HTERT RPE-1 (cell line): ENCODE measurements around the gene RAB36.

Experiments
- in situ Hi-C: fragments of 300-500 bp; cut with MboI; formaldehyde crosslinking; loops from 4 replicates; pipeline ENCODE4 v1.14.3; 2020; ENCODE audit warnings: low sequenced_read_pairs

RAB36 gene

GRCh38 chr22:23120415-23120899, 24.8 kb upstream of the RAB36 start:
- in situ Hi-C loops: no loop called here

- in situ Hi-C loops: no loop called here
Observed at GRCh38 chr22:23121000-23121421, 24.3 kb upstream of the RAB36 start.

GRCh38 chr22:23121424-23121823, 23.9 kb upstream of the RAB36 start:
- in situ Hi-C loops: no loop called here

DNA sequence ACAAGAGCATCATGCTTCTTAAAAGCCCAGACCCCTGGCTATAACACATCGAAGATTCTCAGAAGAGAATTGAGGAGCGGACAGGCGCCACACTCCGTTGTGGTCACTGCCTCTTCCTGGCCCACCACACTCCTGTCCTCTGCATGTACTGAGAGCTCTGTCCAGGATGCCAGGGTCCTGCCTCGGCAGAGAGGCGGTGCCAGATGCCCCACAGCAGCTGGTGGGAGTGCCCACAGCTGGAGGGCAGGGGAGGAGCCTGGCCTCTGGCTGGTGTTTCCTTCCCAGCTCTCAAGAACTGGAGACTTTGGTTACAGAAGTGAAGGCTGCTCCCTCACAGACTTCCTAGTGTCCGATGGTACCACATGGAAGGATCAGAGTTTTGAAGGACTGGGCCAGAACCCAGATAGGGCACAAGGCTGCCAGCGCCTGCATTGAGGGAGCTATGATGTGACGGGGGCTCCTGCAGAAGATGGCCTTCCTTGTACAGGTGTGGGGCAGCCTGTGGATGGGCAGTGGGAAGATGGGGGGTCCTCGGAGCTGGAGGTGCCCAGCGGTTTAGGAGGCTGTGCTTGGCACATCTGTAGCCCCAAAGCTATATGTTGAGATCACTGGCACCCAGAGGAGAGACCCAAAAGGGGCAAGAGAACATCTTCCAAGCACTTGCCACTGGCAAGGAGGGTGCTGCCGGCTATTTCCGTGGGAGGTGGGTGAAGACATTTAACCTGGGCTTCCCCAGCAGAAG, 22.9 kb upstream of the RAB36 start:
- in situ Hi-C loops: no loop called here

DNA sequence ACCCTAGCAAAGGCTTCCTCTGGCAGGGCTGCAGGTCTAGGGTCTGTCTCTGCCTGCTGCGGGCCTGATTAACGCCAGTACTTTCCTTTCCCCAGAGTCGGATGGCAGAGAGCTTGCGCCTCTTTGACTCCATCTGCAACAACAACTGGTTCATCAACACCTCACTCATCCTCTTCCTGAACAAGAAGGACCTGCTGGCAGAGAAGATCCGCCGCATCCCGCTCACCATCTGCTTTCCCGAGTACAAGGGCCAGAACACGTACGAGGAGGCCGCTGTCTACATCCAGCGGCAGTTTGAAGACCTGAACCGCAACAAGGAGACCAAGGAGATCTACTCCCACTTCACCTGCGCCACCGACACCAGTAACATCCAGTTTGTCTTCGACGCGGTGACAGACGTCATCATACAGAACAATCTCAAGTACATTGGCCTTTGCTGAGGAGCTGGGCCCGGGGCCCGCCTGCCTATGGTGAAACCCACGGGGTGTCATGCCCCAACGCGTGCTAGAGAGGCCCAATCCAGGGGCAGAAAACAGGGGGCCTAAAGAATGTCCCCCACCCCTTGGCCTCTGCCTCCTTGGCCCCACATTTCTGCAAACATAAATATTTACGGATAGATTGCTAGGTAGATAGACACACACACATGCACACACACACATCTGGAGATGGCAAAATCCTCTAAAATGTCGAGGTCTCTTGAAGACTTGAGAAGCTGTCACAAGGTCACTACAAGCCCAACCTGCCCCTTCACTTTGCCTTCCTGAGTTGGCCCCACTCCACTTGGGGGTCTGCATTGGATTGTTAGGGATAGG, 22.1 kb upstream of the RAB36 start:
- in situ Hi-C loops: no loop called here

- in situ Hi-C loops: no loop called here
Observed at GRCh38 chr22:23123804-23124254, 21.4 kb upstream of the RAB36 start.

DNA sequence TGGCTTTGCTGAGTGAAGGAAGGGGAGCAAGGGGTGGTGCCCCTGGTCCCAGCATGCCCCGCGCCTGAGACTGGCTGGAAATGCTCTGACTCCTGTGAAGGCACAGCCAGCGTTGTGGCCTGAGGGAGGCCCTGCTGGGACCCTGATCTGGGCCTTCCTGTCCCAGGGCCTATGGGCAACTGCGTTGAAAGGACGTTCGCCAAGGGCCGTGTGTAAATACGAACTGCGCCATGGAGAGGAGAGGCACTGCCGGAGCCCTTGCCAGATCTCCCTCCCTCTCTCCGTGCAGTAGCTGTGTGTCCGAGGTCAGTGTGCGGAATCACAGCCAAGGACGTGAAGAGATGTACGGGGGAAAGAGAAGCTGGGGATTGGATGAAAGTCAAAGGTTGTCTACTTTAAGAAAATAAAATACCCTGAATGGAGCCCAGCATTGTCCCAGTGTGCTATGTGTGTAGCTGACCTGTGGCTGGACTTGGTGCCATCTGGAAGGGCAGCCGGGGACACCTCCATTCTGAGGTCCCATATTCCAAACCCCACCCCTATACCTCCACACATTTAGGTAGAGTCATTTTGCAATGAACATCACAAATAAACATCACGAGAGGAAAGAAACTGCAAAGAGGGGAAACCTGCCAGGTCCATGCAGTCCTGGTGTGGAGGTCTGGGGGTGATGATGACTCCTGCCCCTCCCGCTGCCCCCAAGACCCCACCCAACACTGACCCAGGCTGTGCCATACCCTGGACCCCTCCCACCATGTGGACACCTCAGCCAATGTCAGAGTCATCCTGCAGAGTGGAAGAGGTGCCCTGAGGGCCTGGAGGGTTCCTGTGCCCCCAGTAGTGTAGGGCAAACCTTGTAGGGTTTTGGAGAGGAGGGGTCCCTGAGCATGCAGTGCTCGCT, 20.4 kb upstream of the RAB36 start:
- in situ Hi-C loops: no loop called here

DNA sequence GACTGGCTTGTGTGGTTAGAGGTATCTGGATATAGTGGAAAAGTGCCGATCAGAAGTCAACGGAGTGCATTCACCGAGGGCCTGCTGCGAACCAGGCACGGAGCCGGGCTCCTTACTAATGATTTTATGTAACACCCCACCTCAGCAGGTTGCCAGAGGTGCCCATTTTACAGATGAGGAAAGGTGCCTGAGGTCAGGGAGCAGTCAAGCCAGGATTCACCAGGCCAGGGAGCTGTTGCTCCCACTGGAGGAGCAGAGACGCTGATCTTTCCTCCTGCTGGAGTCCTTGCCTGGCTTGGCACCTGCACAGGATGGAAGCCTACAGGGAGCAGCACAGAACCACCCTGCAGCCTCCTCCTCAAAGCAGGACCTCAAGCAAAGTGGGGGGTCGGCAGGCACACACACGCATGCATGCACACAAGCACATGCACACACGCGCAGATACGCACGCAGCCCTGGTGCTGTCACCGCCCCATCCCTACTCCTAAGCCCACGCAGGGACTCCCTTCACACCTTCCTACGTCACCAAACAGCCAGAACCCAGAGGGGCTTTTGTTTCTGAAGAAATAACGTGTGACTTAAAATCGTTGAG, 19.7 kb upstream of the RAB36 start:
- in situ Hi-C loops: no loop called here

GRCh38 chr22:23126165-23127054, 18.9 kb upstream of the RAB36 start:
- in situ Hi-C loops: no loop called here

DNA sequence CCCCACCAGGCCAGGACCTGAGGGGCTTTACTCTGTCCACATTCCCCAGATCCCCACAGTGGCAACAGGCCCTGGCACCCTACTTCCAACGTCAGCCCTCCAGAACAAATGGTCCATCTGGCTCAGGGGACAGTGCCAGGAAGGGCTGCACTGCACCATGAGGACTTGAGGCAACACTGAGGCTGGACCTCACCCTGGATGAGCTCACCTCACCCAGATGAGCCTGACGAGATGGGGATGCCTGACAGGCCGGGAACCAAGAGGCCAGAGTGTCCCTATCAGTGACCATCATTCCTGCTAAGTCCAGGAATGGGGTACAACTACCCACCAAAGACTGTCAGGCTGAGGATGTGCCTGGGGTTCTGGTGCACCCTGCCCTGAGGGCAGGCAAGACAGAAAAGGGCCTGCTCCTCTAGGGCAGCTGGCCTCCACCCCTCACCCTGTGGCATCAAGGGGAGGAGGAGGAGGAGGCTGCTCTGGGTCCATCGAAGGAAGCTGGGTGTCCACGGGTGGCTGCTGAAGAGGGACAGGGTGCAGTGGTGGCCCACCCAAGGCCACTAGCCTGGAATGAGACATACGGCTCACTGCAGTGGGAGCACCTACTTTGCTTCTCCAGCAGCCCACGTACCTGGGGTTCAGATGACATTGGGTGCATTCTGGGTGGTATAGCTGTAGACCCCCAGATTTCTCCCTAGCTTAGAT, 18.1 kb upstream of the RAB36 start:
- in situ Hi-C loops: no loop called here

GRCh38 chr22:23127788-23128187, 17.5 kb upstream of the RAB36 start:
- in situ Hi-C loops: no loop called here

- in situ Hi-C loops: no loop called here
Observed at GRCh38 chr22:23128269-23129108, 16.8 kb upstream of the RAB36 start.

DNA sequence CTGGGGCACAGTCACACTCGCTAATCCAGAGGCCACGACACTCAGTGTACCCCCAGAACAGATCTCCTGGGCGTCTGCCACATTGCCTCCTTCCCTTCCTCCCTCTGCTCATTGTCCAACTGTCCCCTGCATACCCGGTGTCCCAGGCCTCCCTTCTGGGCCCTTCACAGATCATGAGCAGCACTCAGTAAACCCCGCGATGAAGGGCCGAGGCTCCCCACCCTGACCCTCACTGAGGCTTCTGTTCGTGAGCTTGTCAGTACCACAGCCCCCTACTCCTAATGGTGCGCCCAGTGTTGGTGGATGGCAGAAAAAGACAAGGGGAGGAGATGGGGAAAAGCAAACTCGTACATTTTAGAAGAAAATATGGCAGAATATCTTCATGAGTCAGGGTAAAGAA, 16.1 kb upstream of the RAB36 start:
- in situ Hi-C loops: no loop called here

GRCh38 chr22:23130697-23131096, 14.6 kb upstream of the RAB36 start:
- in situ Hi-C loops: no loop called here

GRCh38 chr22:23131931-23132330, 13.3 kb upstream of the RAB36 start:
- in situ Hi-C loops: no loop called here

- in situ Hi-C loops: no loop called here
Observed at GRCh38 chr22:23132376-23133091, 12.7 kb upstream of the RAB36 start.

GRCh38 chr22:23133922-23134321, 11.4 kb upstream of the RAB36 start:
- in situ Hi-C loops: no loop called here
